Pancreas (tissue), 10 donors: ENCODE measurements around the gene SPTB. TPM values are rescaled to one million over a fixed set of nuclear protein-coding genes. Genes with fewer than 3 reads are reported as not detected.
A peak's percentile ranks its signal among the peaks of the same experiment; 100 is the strongest.

ENCODE experiments used
- ATAC-seq, 4 donors: fragments of 200-7000 bp; cut with Tn5 transposase; one replicate each; pipeline versions ENCODE4 v1.8.0 to v1.9.1; 2020; ENCODE audit warnings: mild to moderate bottlenecking in 4 of 4, moderate library complexity in 4 of 4
- DNase-seq, 6 donors: peaks; one replicate each; pipeline ENCODE4 v3.0.0-alpha.2; 2020
- FAIRE-seq: peaks from 2 replicates; lab custom pipeline; 2012; peaks lifted over from hg19 to GRCh38; lab: Jason Lieb, UNC
- H3K27ac ChIP-seq, 4 donors: fragments of 200-600 bp; sonication (generic); 1 replicate in 3 of 4; 2 replicates in 1 of 4; pipeline versions ENCODE4 v1.5.0 to v1.8.0; 2020
- H3K27me3 ChIP-seq, 4 donors: fragments of 200-600 bp; one replicate each; pipeline ENCODE4 v1.8.0; 2021
- H3K36me3 ChIP-seq, 3 donors: fragments of 200-600 bp; sonication (generic) in 1 of 3; one replicate each; pipeline versions ENCODE4 v1.5.0 to v1.8.0; 2020 to 2021
- H3K4me1 ChIP-seq, 3 donors: fragments of 200-600 bp; one replicate each; pipeline ENCODE4 v1.8.0; 2021
- H3K4me3 ChIP-seq, 4 donors: fragments of 200-600 bp; sonication (generic) in 2 of 4; one replicate each; pipeline versions ENCODE4 v1.5.0 to v1.8.0; 2020 to 2021
- H3K9me3 ChIP-seq, 4 donors: fragments of 200-600 bp; one replicate each; pipeline ENCODE4 v1.8.0; 2021
- CTCF ChIP-seq, 4 donors: fragments of 200-600 bp; sonication (generic) in 3 of 4; IDR thresholded peaks; one replicate each; pipeline versions ENCODE4 v1.5.0 to v1.8.0; 2021; ENCODE audit warnings: antibody characterized with exemption in 4 of 4
- WGBS, 2 donors: extraction: QIAGEN DNeasy Blood & Tissue Kit; methylation state at CpG; one replicate each; pipeline ENCODE4 v1.1.7; 2013; 5-methylcytosine and 5-hydroxymethylcytosine counted together
- intact Hi-C, 3 donors: fragments of 100-400 bp; cut with DNase I; formaldehyde crosslinking; loops; one replicate each; pipeline versions ENCODE4 v1.11.1 to v1.14.2; 2022
- polyA plus RNA-seq, 2 donors: library from polyadenylated mRNA; stranded (reverse); fragments of 200-250 nt; gene quantifications; one replicate each; pipeline ENCODE4 v1.2.3, GENCODE V29; 2013
- total RNA-seq, 6 donors: library from RNA; stranded (reverse); fragmentation: NEBNext Ultra II Directional in 4 of 6; extraction: Animal tissue kit (Norgen Biotek cat#: 25700) in 4 of 6; gene quantifications; one replicate each; pipeline versions ENCODE4 v1.2.1 to v1.2.4, GENCODE V29; 2021 to 2023
- donor health status: healthy with polysubstance abuse.
- donor health status: DM: no; HTN: no; CAD: no; lungs with moderate emphysema.
- donor health status: DM: no; HTN: no; CAD: no.
- donor health status: control.
- donor health status: control.
- donor health status: Bipolar disorder and iron deficiency.
- donor health status: DM: yes; HTN: yes; CAD: no.
- donor health status: DM: no; HTN: no; CAD: no.
- donor health status: DM: no; HTN: no; CAD: no.
- donor health status: DM: yes; HTN: yes; CAD: no.

Gene SPTB
- total and polyA plus RNA-seq, 8 donors, result 0.73 to 6.5 (median 2.8) TPM

GRCh38 chr14:64747327-64747726 lies 132.4 kb downstream of the SPTB start:
- no peak for TF ChIP-seq CTCF (IDR thresholded peaks at IDR 0.05)
- intact Hi-C loops, result no loop called here
- FAIRE-seq, result no peak
- Histone ChIP-seq H3K4me3 (no peak overlapping the region), H3K36me3 (peaks cover 7 to 46% (median 16%) of the 10 kb centered on the region in 3 donors), H3K27me3 (no peaks in the 10 kb centered on the region), H3K27ac (no peak overlapping the region), H3K4me1 (no peaks in the 10 kb centered on the region), H3K9me3 (no peaks in the 10 kb centered on the region)
- DNase-seq, result peak in 1 of 6 donors; percentile 22
- ATAC-seq, result no peak
- WGBS, 2 donors, result 81 to 90% methylated on average over 5 of the region's 5 CpGs

- Histone ChIP-seq H3K27ac (no peak overlapping the region), H3K4me1 (no peaks in the 10 kb centered on the region), H3K36me3 (peaks cover 7 to 53% (median 23%) of the 10 kb centered on the region in 3 donors), H3K9me3 (no peaks in the 10 kb centered on the region), H3K27me3 (no peaks in the 10 kb centered on the region), H3K4me3 (no peak overlapping the region)
- FAIRE-seq, result no peak
- no peak for TF ChIP-seq CTCF (IDR thresholded peaks at IDR 0.05)
- ATAC-seq, result no peak
- 67 to 75% methylated on average over 11 to 12 of the region's 12 CpGs for WGBS, 2 donors
- peak in 1 of 6 donors; percentile 41 for DNase-seq
- intact Hi-C loops, result no loop called here
Observed at GRCh38 chr14:64746298-64747250, 133.1 kb downstream of the SPTB start.

GRCh38 chr14:64745511-64746091 lies 134.1 kb downstream of the SPTB start:
- 67 to 68% methylated on average over 8 of the region's 8 CpGs for WGBS, 2 donors
- FAIRE-seq (no peak), ATAC-seq (peak in 2 of 4 donors; percentile 13 to 15)

GRCh38 chr14:64743061-64743460 lies 136.6 kb downstream of the SPTB start:
- Histone ChIP-seq H3K4me1 (no peaks in the 10 kb centered on the region), H3K4me3 (no peak overlapping the region), H3K36me3 (peaks cover 12 to 71% (median 30%) of the 10 kb centered on the region in 3 donors), H3K9me3 (no peaks in the 10 kb centered on the region), H3K27me3 (no peaks in the 10 kb centered on the region), H3K27ac (no peak overlapping the region)
- 95 to 96% methylated on average over 27 of the region's 27 CpGs for WGBS, 2 donors
- DNase-seq (no peak), ATAC-seq (no peak), FAIRE-seq (no peak)
- no peak for TF ChIP-seq CTCF (IDR thresholded peaks at IDR 0.05)
- intact Hi-C loops, result no loop called here

More at GRCh38 chr14:64745511-64746091, 134.1 kb downstream of the SPTB start:
- Histone ChIP-seq H3K9me3 (no peaks in the 10 kb centered on the region), H3K27me3 (no peaks in the 10 kb centered on the region), H3K27ac (no peak overlapping the region), H3K4me3 (no peak overlapping the region), H3K4me1 (no peaks in the 10 kb centered on the region), H3K36me3 (peaks cover 12 to 63% (median 27%) of the 10 kb centered on the region in 3 donors)
- TF ChIP-seq CTCF (IDR thresholded peaks at IDR 0.05), result no peak
- no peak for DNase-seq
- intact Hi-C loops, result no loop called here
